Smooth muscle cell of the brain vasculature (primary cell): ENCODE data around the gene ITCH.

Experiments used
- DNase-seq: peaks from one replicate; pipeline ENCODE4 v3.0.0-alpha.2; 2012; ENCODE audit warnings: low read depth, low spot score

Gene ITCH

DNA sequence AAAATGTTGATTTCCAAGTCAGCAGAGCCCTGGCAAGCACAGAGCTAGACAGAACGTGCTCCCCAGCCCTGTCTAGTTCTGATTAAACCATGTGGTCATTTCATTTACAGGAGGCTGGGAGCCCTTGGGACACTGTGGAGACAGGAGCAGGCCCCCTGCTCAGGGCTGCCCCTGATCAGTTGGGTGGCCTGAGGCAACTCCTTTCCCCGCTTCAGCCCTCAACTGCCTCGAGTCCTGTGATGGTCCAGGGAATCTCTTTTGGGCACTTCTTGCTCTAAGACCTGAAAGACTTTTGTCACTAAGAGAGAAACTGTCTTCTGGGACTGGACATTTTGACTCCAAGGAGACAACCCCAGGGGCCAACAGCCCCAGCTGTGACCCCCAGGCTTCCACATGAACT is 166.7 kb downstream of the ITCH start:
- DNase-seq, result no peak

DNA sequence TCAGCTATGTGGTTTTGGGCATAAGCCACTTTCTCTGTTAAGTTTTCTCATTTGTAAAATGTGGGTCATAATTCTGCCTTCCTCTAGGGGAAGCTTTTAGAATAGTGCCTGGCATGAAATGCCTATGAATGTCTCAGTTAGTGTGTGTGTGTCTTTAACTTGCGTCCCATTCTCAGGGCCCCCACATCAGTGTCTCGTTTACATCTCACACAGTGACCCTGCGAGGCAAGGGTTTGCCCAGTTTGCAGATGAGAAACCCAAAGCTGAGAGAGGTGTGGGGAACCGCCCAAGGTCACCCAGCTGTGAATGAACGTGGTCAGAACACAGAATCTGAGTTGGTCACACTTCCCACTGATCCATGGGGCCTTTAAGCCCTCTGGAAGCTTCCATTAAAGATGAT is 167.3 kb downstream of the ITCH start:
- DNase-seq, result no peak

DNA sequence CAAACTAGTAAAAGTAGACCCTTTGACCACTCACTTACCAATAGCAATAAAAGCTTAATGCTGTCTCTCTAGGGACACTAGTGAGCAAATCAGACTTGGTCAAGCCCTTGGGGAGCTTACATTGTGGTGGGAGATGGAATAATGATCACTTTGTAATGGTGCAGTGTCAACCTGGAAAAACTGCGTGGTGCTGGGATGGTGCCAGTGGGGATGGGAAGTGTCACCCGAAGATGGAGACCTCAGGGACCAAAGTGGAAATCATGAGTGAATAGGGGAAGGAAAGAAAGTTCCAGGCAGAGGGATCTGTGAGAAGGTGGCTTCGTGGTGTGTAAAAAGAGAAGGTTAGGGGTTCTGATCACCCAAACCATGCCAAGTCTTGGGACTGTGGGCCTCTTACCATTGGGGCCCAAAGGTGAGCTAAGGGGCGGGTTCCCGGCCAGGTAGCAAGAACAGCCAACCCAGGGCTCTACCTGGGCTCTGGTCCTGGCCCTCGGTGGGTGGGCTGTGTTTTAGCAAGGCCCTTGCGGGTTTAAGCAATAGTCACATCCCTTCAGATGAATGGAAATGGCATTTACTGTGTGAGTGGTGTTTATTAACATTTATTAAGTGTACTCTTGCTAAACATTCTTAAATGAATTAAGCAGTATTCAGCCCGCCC is 168.7 kb downstream of the ITCH start:
- no peak for DNase-seq

DNA sequence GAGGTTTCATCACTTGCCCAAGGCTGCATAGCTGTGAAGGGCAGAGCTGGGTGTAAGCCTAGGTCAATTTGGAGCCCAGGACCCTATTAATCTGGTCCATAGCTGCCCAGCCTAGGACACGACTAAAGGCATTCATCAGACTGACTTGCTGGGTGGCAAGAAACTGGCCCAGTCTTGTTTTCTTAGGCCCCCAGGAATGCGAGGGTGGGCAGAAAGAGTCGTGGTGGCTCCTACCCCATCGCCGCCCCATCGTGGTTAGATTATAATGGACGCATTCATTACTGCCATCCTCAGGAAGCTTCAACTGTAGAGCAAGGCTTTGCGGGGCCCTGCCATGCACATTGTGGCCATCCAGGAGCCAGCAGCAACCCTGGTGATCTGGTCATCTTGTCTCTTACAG is 169.2 kb downstream of the ITCH start:
- DNase-seq, result no peak

DNA sequence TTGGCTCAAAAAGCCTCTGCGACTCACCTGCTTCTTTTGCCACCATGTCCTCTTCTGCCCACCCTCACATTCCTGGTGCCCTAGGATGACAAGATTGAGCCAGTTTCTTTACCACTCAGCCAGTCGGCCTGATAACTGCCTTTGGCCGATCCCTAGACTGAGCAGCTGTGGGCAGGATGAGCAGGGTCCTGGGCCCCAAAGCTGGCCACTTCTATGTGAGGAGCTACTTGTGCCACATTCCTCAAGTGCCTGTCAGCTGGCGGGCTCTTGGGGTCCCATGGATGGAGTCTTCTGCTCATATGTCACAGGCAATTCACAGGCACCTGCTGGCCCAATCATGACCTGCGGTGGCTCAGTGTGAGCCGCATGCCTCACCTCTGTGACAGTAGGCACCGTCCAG is 169.7 kb downstream of the ITCH start:
- no peak for DNase-seq

DNA sequence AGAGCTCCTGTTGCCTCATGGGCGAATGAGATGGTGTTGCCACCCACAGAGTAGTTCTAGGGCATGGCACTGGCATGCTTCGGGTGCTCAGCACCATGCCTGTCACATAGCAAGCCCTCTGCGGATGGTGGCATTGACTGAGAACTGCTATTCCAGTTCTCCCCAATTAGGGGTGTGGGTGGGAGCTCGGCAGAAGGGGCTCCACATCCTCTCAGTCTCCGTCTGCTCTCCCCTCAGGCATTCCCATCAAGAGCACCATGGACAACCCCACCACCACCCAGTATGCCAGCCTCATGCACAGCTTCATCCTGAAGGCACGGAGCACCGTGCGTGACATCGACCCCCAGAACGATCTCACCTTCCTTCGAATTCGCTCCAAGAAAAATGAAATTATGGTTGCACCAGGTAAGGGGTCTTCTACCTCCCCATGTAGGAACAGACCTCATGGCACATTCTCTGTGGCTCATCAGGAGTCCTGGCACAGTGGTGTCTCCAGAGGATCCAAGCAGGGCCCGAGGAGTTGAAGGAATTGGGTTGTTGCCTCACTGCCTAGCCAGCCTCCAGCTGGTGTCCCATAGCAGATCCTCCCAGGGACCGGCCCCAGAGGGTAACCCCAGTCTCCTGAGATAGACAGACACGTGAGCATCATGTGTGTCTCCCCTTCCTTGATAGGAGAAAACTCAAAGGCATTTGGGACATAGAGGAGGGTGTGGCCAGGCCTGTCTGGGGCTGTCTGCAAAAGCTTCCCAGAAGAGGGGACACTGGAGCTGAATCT is 171.5 kb downstream of the ITCH start:
- no peak for DNase-seq

DNA sequence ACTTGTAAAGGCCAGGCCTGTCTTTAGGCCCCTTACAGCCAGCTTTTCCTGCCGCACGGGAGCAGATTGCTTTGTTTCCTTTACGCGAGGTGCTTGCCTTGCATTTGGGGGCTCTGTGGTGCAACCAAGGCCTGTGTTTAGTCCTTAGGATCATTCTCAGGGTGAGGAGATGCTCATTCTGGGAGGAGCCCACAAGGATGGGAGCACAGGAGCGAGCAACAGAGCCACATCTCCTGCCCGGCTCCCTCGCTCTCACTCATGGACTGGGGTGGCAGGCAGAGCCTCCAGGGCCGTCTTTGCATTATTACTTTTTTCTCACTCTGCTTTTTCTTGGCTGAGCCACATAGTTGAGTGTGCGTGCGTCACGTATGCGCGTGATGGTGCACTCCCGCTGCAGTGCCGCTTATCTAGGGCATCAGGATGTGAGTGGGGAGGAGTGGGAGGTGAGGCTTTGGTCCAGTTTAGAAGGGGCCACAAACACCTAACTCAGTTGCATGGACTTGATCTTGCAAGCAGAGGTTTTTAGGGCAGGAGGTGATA is 172.3 kb downstream of the ITCH start:
- DNase-seq, result no peak

DNA sequence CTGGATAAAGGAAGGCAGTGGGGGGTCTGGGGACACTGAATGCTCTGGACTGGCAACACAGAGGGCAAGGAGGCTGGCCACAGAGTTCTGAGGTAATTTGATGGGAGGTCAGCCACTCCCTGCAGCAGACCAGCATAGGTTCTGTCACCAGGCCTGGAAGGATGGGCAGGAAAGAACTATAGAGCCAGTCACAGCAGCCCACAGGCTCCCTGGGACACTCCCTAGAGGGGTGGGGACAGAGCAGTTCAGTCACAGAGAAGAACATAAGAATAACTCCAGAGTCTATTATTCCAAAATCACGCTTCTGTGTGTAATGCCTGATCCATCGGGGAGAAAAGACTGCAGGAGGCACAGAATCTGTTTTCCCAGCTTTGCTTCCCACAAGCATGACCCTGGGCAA is 172.8 kb downstream of the ITCH start:
- DNase-seq, result no peak

DNA sequence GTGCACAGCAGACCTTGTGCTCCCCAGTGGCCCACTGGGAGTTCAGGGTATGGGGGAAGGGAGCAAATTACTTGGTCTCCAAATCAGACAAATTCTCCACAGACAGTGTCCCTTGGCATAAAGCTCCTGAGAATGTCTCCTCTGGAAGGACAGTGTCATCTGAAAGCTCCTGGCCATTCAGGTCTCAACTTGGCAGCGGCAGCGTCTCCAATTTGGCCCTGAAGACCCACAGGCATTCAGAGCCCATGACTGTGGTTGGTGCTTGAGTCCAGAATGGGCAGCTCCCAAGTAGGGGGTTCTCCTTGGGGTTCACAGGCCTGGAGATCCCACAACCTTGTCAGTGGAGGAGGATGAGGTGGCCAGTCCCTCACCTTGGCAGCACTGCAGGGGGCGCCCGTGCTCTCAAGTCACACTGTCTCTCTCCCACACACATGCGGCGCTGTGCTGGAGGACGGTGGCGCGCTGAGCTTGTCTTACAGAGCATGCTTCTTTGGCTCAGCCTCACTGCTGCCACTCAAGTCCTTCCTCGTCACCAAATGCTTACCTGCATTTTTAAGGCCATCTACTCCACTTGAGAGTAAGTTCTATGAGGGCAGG is 173.8 kb downstream of the ITCH start:
- no peak for DNase-seq

DNA sequence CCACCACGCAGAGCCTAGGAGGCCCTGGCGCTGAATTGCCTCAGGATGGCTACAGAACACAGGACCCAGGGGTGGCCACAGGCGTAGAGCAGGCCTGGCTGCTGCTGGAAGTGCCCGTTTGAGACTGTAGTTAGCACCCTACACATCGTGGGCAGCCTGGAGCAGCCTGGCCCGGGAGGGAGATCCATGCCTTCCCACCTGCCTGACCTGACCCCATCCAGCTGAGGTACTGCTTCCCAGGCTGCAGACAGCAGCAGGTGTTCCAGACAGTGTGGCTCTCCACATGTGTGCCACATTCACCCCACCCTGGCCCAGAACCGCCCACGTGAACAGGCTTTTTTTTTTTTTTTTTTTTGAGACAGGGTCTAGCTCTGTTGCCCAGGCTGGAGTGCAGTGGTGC is 174.6 kb downstream of the ITCH start:
- DNase-seq, result no peak

DNA sequence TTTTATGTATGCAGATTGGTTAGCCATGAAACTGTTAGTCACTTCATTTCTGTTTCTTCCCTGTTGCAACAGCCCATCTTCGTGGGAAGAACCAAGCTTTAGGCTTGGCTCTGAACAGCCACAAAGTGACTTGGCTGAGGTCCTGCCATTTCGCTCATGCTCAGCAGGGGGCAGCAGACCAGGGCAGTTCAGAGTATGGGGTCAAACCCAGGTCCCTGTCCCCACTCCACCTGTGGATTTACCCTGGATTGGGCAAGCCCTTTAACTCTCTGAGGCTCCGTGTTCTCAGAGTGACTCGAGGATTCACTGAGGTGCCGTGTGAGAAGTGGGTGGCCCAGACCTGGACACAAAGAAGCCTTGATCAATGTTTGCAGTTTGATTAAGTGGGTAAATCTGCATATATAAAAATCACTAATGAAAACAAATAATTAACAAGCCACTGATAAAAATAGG is 175.6 kb downstream of the ITCH start:
- no peak for DNase-seq

DNA sequence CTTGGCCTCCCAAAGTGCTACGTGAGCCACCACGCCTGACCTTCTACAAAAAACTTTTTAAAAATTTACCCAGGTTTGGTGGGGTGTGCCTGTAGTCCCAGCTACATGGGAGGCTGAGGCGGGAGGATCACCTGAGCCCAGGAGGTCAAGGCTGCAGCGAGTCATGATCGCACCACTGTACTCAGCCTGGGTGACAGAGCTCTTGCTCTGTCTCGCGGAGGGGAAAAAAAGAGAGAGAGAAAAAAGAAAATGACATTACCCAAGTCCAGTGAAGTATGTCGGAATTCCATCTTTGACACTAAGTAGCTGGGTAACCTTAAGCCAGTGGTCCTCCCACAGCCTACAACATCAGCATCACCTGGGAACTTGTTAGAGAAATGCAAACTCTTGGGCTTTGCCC is 176.7 kb downstream of the ITCH start:
- DNase-seq, result no peak

DNA sequence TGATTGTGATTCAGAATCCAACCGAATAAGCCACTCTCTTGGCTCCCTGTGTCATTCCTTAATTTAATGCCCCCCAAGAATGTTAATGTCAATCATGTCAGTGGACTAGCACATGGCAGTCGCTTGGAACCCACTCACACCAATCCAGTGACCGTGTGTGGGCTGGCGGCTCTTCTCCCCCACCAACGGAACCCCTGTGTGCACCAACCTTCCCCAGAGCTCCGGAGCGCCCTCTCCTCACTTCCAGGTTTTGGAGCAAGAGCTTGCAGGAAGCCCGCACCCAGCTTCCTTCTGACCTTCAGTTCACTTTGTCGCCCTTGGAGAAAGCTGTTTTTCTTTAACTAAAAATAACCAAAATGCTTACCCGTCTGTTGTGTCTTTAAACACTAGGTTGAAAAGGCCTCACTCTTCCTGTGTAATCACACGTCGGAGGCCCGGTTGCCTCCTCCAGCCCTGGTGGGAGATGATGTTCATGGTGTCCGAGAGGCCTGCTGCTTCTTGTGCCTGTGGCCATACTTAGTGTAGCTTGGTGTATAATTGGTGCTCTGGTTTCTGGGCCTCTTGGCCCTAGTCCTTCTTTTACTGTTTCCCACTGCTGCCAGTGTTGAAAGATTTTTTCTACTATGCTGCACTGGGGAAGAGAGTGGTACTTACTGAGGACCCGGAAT is 177.7 kb downstream of the ITCH start:
- DNase-seq, result no peak

DNA sequence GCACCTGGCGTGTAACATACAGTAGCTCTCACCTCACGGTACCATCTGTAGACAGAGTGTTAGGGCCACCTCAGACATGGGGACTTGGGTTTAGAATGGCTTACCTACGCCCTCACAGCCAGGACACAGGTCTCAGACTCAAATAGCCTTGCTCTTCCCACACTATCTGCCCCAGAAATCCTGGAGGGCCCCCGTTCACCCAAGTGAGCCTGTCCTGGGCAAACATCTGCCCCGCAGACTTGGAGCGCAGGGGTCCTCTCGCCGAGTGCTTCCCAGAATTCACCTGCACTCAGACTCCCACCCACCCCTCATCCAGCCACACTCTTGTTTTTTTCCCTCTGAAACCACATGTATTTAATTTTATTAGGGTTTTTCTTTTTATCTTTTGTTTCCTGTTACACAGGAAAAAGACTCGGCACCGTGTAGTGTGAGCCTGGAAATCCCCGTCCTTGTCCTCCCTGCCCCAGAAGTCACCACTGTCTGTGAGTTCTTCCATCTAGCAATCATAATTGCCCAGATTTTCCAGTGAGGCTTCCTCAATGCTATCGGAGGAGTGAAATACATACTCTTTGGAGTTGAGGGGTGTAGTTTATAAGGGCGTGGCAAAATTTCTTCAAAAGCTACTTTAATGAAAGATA is 178.3 kb downstream of the ITCH start:
- no peak for DNase-seq

DNA sequence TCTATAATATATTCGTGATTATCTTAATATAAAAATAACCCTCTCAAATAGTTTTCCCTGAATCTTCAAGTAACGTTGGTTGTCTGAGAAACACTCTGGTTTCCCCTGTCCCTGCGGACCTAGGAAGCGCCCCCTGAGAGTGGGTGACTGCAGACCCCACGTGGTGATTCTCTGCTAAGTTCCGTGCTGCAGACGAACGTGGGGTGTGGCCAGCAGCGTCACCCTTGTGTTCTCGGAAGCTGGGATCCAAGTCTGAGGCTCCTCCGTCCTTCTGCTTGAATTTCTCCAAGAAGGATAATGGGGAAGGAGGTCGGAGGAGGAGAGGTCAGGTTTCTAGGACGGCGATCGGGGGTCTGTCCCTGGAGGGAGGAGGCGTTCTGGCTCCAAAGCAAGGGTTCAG is 178.8 kb downstream of the ITCH start:
- DNase-seq, result no peak

DNA sequence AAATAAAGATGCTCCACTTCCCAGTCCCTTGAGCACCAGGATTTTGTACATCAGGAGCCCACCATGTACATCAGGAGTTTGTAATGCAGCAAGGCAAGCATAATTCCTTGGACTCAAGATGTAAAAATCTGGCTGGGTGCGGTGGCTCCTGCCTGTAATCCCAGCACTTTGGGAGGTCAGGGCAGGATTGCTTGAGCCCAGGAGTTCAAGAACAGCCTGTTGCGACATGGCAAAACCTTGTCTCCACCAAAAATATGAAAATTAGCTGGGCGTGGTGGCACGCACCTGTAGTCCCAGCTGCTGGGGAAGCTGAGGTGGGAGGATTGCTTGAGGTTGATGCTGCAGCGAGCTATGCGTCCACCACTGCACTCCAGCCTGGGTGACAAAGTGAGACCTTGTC is 179.4 kb downstream of the ITCH start:
- DNase-seq, result no peak

DNA sequence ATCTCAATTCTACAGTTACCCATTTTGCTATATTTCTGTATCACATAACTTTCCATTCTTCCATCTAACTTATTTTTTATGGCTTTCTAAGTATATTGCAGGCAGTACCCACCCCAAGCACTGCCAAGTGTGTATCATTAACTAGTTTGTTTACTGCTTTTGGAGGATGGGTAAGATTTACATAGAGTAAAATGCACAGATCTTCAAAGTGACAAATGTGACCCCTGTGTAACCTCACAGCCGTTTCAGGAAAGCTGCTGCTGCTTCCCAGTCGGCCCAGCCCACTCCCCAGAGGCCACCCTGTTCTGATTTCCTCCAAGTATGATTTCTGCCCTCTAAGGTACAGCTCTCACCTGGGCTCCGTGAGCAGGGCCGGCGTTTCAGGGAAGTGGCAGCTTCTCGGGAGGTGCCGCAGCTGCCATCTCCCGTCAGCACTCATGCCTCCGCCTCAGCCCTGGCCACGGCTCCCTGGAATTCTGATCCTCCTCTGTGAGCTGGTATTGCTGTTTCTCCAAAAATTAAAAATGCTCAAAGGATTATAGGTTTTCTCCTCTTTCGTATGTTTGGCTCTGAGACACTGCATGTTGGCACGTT is 180.5 kb downstream of the ITCH start:
- DNase-seq, result no peak

DNA sequence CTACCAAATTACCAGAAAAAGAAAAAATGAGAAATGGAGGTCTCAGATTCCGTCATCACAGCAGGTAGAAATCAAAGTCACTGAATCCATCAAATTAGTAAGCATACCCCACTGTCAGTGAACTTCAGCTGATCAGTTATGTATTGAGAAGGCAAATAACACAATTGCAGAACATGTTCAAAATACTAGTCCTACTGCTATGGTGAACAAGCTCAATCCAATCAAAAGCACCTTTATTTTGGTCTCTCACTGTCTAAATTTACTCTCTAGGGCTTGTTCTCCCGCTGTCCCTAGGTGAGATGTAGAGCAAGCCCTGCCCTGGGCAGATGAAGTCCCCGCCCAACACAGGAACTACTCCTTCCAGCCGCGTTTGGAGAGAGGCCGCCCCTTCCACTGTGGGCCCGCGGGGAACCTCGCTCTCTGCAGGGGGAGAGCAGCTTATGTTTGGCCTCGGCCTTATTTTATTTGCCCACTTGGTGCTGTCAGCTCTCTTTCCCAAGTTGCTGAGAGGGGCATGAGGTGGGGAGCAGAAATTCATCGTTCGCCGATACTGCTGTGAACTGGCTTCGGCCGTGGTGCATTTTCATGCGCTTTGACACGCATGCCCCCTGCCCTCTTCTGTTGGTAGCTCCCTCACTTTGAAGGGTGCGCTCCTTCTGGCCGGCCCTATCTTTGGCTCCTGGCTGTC is 181.2 kb downstream of the ITCH start:
- DNase-seq, result no peak

DNA sequence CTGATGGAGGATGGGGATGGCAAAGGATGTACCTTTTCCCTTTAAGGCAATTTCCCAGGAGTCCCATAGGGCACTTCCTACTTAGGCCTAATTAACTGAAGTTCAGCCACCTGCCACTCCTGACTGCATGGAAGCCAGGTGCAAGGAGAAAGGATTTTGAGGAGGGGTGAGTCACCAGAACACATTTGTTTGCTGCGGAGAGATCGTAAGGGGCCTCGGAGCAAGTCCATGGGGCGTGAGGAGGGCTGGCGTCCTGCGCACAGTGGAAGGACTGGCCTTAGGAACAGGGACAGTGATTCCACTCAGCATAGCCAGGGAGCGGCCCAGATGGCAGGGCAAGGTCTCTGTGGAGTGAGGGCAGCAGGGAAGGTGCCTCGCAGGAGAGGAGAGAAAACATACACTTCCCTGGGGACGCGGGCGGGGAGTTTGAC is 183.7 kb downstream of the ITCH start:
- DNase-seq, result no peak

DNA sequence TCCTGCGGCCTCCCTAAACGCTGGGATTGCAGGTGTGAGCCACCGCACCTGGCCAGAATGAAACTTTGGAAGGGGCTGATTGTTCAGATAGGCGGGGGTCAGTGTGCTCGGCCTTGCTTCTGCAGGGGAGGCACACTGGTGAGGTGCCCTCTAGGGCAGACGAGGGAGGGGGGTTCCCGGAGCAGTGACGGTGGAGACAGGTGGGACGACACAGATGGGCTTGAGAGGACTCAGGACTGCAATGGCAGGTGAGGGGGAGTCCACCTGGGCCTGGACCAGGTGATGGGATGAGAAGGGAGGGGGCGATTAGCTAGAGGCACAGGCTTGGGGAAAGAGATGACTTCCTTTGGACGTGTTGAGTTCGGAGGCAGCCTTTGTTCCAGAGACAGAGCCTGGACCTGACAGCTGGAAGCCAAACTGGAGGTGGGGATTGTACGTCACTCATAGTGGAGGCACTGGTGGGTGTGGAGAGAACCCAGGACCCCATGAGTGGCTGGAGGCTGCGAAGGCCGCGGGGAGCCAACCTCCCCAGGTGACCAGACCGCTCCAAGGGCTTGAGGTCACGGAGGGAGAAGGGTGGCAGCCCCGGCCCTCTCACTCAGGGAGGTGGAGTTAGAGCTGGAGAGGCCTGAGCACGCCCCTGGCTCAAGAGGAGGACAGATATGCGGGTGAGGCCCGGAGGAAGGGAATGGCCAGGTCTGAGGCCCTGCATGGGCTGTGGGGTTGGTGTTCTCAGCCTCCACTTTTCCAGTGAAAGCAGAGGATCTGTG is 185.0 kb downstream of the ITCH start:
- DNase-seq, result no peak
